ENCODE results near the gene TGFBR2.

The TGFBR2 gene

DNA sequence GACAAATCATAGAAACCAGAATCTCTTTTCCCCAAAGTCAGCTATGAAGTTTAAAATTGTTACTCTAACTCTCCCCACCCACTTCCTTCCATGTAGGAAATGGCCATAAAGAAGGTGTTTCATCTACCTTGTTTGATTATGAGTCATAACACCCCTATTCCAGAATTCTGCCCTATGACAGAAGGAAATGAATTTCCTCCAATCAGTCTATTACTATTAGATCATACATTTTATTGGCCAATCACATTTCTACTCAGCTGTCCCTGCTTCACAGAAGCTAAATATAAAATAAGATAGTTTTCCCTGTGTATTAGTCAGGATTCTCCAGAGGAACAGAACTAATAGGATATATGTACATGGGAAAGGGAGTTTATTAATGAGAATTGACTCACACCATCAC lies 102.1 kb downstream of the TGFBR2 start:
- TF ChIP-seq, protein P1, sequence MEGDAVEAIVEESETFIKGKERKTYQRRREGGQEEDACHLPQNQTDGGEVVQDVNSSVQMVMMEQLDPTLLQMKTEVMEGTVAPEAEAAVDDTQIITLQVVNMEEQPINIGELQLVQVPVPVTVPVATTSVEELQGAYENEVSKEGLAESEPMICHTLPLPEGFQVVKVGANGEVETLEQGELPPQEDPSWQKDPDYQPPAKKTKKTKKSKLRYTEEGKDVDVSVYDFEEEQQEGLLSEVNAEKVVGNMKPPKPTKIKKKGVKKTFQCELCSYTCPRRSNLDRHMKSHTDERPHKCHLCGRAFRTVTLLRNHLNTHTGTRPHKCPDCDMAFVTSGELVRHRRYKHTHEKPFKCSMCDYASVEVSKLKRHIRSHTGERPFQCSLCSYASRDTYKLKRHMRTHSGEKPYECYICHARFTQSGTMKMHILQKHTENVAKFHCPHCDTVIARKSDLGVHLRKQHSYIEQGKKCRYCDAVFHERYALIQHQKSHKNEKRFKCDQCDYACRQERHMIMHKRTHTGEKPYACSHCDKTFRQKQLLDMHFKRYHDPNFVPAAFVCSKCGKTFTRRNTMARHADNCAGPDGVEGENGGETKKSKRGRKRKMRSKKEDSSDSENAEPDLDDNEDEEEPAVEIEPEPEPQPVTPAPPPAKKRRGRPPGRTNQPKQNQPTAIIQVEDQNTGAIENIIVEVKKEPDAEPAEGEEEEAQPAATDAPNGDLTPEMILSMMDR (conservative IDR thresholded peaks at IDR 0.05; ENCODE audit: low read depth, low read length) = no peak
- no peak overlapping the region for H3K4me3 ChIP-seq (ENCODE audit: low read length)
- DNase-seq (ENCODE audit: low read depth) = no peak

- no peak overlapping the region for H3K4me3 ChIP-seq (ENCODE audit: low read length)
- no peak for DNase-seq (ENCODE audit: low read depth)
These were observed 103.6 kb downstream of the TGFBR2 start for GRCh38 chr3:30710017-30710416.

DNA sequence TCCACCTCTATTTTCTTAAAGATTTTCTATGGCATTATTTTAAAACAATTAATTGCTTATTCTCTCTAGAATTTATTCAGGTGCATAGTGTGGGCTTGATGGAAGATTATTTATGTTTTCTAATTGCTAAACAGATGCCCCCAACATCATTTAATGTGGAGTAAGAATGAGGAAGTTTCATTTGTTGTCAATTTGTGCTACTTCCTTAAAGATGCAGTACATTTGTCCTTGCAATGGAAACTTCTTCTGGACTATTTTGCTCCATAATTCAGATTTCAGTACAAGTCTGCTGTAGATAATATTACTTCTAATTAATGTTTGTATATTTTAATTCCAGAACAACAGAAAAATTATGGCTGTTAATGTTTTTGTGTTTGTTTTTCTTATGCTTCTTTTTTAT lies 104.8 kb downstream of the TGFBR2 start:
- H3K4me3 ChIP-seq (ENCODE audit: low read length) = no peak overlapping the region
- TF ChIP-seq, protein P1 (conservative IDR thresholded peaks at IDR 0.05; ENCODE audit: low read depth, low read length) = no peak
- no peak for DNase-seq (ENCODE audit: low read depth)

More at GRCh38 chr3:30710017-30710416, 103.6 kb downstream of the TGFBR2 start:
- TF ChIP-seq, protein P1 (conservative IDR thresholded peaks at IDR 0.05; ENCODE audit: low read depth, low read length) = no peak

- no peak for DNase-seq (ENCODE audit: low read depth)
- TF ChIP-seq, protein P1 (conservative IDR thresholded peaks at IDR 0.05; ENCODE audit: low read depth, low read length) = no peak
- H3K4me3 ChIP-seq (ENCODE audit: low read length) = no peak overlapping the region
These were observed 105.5 kb downstream of the TGFBR2 start for GRCh38 chr3:30711867-30712266.

GRCh38 chr3:30712991-30713390 lies 106.6 kb downstream of the TGFBR2 start:
- no peak overlapping the region for H3K4me3 ChIP-seq (ENCODE audit: low read length)
- DNase-seq (ENCODE audit: low read depth) = no peak
- TF ChIP-seq, protein P1 (conservative IDR thresholded peaks at IDR 0.05; ENCODE audit: low read depth, low read length) = no peak

DNA sequence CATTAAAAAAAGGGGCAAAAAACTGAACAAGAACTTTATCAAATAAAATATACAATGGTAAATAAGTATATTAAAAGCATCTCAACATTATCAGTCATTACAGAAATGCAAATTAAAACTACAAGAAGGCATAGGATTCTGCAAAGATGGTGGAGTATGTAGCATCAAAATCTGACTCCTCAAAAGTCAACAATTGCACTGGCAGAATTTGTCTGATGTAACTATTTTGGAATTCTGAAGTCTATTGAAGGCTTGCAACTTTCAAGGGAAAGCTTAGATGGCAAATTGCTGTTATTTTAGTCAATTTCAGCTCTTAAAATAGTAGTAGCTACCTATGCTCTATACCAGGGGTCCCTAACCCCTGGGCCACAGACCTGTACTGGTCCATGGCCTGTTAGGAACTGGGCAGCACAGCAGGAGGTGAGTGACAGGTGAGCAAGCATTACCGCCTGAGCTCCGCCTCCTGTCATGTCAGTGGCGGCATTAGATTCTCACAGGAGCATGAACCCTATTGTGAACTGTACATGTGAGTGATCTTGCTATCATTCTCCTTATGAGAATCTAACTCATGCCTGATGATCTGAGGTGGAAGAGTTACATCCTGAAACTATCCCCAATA lies 107.6 kb downstream of the TGFBR2 start:
- TF ChIP-seq, protein P1 (conservative IDR thresholded peaks at IDR 0.05; ENCODE audit: low read depth, low read length) = no peak
- DNase-seq (ENCODE audit: low read depth) = no peak
- no peak overlapping the region for H3K4me3 ChIP-seq (ENCODE audit: low read length)

GRCh38 chr3:30719536-30719935 lies 113.1 kb downstream of the TGFBR2 start:
- TF ChIP-seq, protein P1 (conservative IDR thresholded peaks at IDR 0.05; ENCODE audit: low read depth, low read length) = no peak
- no peak overlapping the region for H3K4me3 ChIP-seq (ENCODE audit: low read length)
- DNase-seq (ENCODE audit: low read depth) = no peak

Measured in retinal pigment epithelial cell (primary cell).